ENCODE data around the gene HSPA1A. TPM values are rescaled to one million over a fixed set of nuclear protein-coding genes. Genes with fewer than 3 reads are reported as not detected.

The HSPA1A gene
- total and polyA plus RNA-seq, 10 donors: 16.4 to 384 (median 122) TPM

- peak; percentile 90 for DNase-seq
- intact Hi-C loops (cut with DNase I; ENCODE audit: low total_unique reads): loop anchor here (10.0 kb wide), 1 partner anchor 92 kb away; the partner anchor contains the start of gene CLIC1
- Histone ChIP-seq H3K27me3 (replicated peaks in 1 of 7) (no peaks in the 10 kb centered on the region), H3K4me3 (peak overlapping the region; percentile 36 to 71 (median 61)), H3K36me3 (no peaks in the 10 kb centered on the region), H3K27ac (peak overlapping the region; percentile 92 to 98 (median 95)), H3K9me3 (no peaks in the 10 kb centered on the region), H3K4me1 (peaks cover 31 to 71% (median 49%) of the 10 kb centered on the region in 6 donors)
- TF ChIP-seq POLR2AphosphoS5 (IDR thresholded peaks at IDR 0.05): no peak
- TF ChIP-seq POLR2A (IDR thresholded peaks at IDR 0.05): peak in 1 of 3 donors; percentile 61
- no peak for TF ChIP-seq CTCF (IDR thresholded peaks at IDR 0.05 in 8 of 11, conservative IDR thresholded peaks at IDR 0.05 in 3 of 11)
- 0 to 1% (median 0%) methylated on average over 13 of the region's 13 CpGs for WGBS, 5 donors
Observed at GRCh38 chr6:31826793-31827285, 11.5 kb downstream of the HSPA1A start.

GRCh38 chr6:31827286-31828079, 12.1 kb downstream of the HSPA1A start, which contains the start of gene HSPA1B:
HSPA1B (plus strand) TSS chr6:31827738; CDS start chr6:31827951, 213 bp downstream.
- WGBS, 5 donors: 0 to 1% (median 0%) methylated on average over 14 to 52 of the region's 56 CpGs
- Histone ChIP-seq H3K4me3 (peak within 1 kb of the TSS; percentile 36 to 71 (median 61)), H3K36me3 (no peaks in the 10 kb centered on the region), H3K9me3 (no peaks in the 10 kb centered on the region), H3K27ac (peak within 1 kb of the TSS; percentile 92 to 98 (median 95)), H3K4me1 (peaks cover 28 to 73% (median 53%) of the 10 kb centered on the region in 6 donors), H3K27me3 (replicated peaks in 1 of 7) (no peaks in the 10 kb centered on the region)
- peak; percentile 97 for DNase-seq
- intact Hi-C loops (cut with DNase I; ENCODE audit: low total_unique reads): loop anchor here (10.0 kb wide), 1 partner anchor 93 kb away; the partner anchor contains the start of gene CLIC1
- peak; percentile 99 to 100 (median 99) for TF ChIP-seq POLR2AphosphoS5 (IDR thresholded peaks at IDR 0.05)
- peak; percentile 95 to 100 (median 97) for TF ChIP-seq POLR2A (IDR thresholded peaks at IDR 0.05)
- peak in 2 of 11 experiments; percentile 9 to 27 for TF ChIP-seq CTCF (IDR thresholded peaks at IDR 0.05 in 8 of 11, conservative IDR thresholded peaks at IDR 0.05 in 3 of 11)

- Histone ChIP-seq H3K4me3 (peak overlapping the region; percentile 47 to 82 (median 54)), H3K36me3 (no peaks in the 10 kb centered on the region), H3K27ac (peak overlapping the region; percentile 46 to 98 (median 94)), H3K27me3 (replicated peaks in 1 of 7) (no peaks in the 10 kb centered on the region), H3K9me3 (no peaks in the 10 kb centered on the region), H3K4me1 (peaks cover 30 to 68% (median 54%) of the 10 kb centered on the region in 6 donors)
- intact Hi-C loops (cut with DNase I; ENCODE audit: low total_unique reads): loop anchor here (10.0 kb wide), 1 partner anchor 95 kb away; the partner anchor contains the start of gene CLIC1
- TF ChIP-seq POLR2AphosphoS5 (IDR thresholded peaks at IDR 0.05) (peak in 1 of 3 donors; percentile 19), CTCF (IDR thresholded peaks at IDR 0.05 in 8 of 11, conservative IDR thresholded peaks at IDR 0.05 in 3 of 11) (peak in 9 of 11 experiments; percentile 8 to 83 (median 43)), POLR2A (IDR thresholded peaks at IDR 0.05) (no peak)
- peak; percentile 78 for DNase-seq
- WGBS, 5 donors: 0 to 3% (median 2%) methylated on average over 11 to 15 of the region's 15 CpGs
Observed at GRCh38 chr6:31829633-31830283, 14.4 kb downstream of the HSPA1A start.

All from spleen (tissue), 11 donors.